ENCODE results near the gene CELSR2.

GRCh38 chr1:109301874-109302273 lies 52.5 kb downstream of the CELSR2 start:
- TF ChIP-seq, protein P1, sequence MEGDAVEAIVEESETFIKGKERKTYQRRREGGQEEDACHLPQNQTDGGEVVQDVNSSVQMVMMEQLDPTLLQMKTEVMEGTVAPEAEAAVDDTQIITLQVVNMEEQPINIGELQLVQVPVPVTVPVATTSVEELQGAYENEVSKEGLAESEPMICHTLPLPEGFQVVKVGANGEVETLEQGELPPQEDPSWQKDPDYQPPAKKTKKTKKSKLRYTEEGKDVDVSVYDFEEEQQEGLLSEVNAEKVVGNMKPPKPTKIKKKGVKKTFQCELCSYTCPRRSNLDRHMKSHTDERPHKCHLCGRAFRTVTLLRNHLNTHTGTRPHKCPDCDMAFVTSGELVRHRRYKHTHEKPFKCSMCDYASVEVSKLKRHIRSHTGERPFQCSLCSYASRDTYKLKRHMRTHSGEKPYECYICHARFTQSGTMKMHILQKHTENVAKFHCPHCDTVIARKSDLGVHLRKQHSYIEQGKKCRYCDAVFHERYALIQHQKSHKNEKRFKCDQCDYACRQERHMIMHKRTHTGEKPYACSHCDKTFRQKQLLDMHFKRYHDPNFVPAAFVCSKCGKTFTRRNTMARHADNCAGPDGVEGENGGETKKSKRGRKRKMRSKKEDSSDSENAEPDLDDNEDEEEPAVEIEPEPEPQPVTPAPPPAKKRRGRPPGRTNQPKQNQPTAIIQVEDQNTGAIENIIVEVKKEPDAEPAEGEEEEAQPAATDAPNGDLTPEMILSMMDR (conservative IDR thresholded peaks at IDR 0.05; ENCODE audit: low read length): no peak
- no peak for TF ChIP-seq EZH2phosphoT487 (IDR thresholded peaks at IDR 0.05; ENCODE audit: borderline replicate concordance, low read depth, low read length)

Data from OCI-LY7 (cell line).